Caki2 (cell line): Measurements from ENCODE around the gene PTPRJ. TPM values are rescaled to one million over a fixed set of nuclear protein-coding genes. Genes with fewer than 3 reads are reported as not detected.
"Not testable (repeated sequence)": the region's sequence is repeated elsewhere in the genome, so short reads cannot be mapped to it uniquely, and the experiment has no call there.

Experiments used
- DNase-seq: peaks from one replicate; pipeline ENCODE4 v3.0.0-alpha.2; 2015; ENCODE audit warnings: low read depth
- in situ Hi-C: cut with HindIII; loops from 2 replicates; pipeline ENCODE4 v1.10.0; 2016; ENCODE audit warnings: low sequenced_read_pairs, low pct_unique_long_range_greater_than_20kb, mixed read lengths
- total RNA-seq: library from RNA; depleted of rRNA; stranded (reverse); fragments of >200 nt; shearing (Covaris generic); gene quantifications from 2 replicates; pipeline ENCODE4 v1.2.3, GENCODE V29; 2014; ENCODE audit warnings: low replicate concordance; rRNA removed

PTPRJ gene
- 23.3 and 33.3 TPM in 2 replicates for total RNA-seq

GRCh38 chr11:47980088-47980906 is at the start of gene PTPRJ:
TSS of gene PTPRJ (plus strand) at chr11:47980559. CDS start at chr11:47980913, 354 bp downstream.
- in situ Hi-C loops = no loop called here

GRCh38 chr11:47932544-47932943 is 47.8 kb upstream of the PTPRJ start:
- no peak for DNase-seq
- in situ Hi-C loops = no loop called here

More at GRCh38 chr11:47980088-47980906, at the start of gene PTPRJ:
- peak; percentile 66 for DNase-seq

- DNase-seq, in situ Hi-C loops: not testable (repeated sequence)
Measured at GRCh38 chr11:47933797-47934196, 46.6 kb upstream of the PTPRJ start.

- no peak for DNase-seq
- in situ Hi-C loops = no loop called here
Measured at GRCh38 chr11:47938791-47939560, 41.4 kb upstream of the PTPRJ start.

GRCh38 chr11:47940904-47941649 is 39.3 kb upstream of the PTPRJ start:
- no peak for DNase-seq
- in situ Hi-C loops = no loop called here

- peak; percentile 37 for DNase-seq
- in situ Hi-C loops = no loop called here
Measured at GRCh38 chr11:47941907-47942558, 38.3 kb upstream of the PTPRJ start.

GRCh38 chr11:47943721-47944586 is 36.4 kb upstream of the PTPRJ start:
- in situ Hi-C loops = no loop called here
- no peak for DNase-seq

GRCh38 chr11:47944632-47945031 is 35.7 kb upstream of the PTPRJ start:
- DNase-seq = peak; percentile 58
- in situ Hi-C loops = no loop called here

- peak; percentile 98 for DNase-seq
- in situ Hi-C loops = no loop called here
Measured at GRCh38 chr11:47946682-47947559, 33.4 kb upstream of the PTPRJ start.

GRCh38 chr11:47948137-47948536 is 32.2 kb upstream of the PTPRJ start:
- in situ Hi-C loops = no loop called here
- no peak for DNase-seq

- in situ Hi-C loops = not testable (repeated sequence)
Measured at GRCh38 chr11:47949001-47949675, 31.2 kb upstream of the PTPRJ start.

GRCh38 chr11:47950396-47950795 is 30.0 kb upstream of the PTPRJ start:
- in situ Hi-C loops = no loop called here
- DNase-seq = no peak

More at GRCh38 chr11:47949001-47949675, 31.2 kb upstream of the PTPRJ start:
- DNase-seq = not testable (repeated sequence)

- DNase-seq, in situ Hi-C loops: not testable (repeated sequence)
Measured at GRCh38 chr11:47951504-47951903, 28.9 kb upstream of the PTPRJ start.

- in situ Hi-C loops = no loop called here
- no peak for DNase-seq
Measured at GRCh38 chr11:47955061-47955755, 25.2 kb upstream of the PTPRJ start.

GRCh38 chr11:47960015-47960414 is 20.3 kb upstream of the PTPRJ start:
- DNase-seq = no peak
- in situ Hi-C loops = no loop called here
